Panc1 (cell line): Measurements from ENCODE around the gene PTPRO.

ENCODE experiments used
- CTCF ChIP-seq: fragments of 450-650 bp; IDR thresholded peaks from 2 replicates; pipeline ENCODE4 v1.5.1; 2017; ENCODE audit warnings: mild to moderate bottlenecking
- POLR2AphosphoS5 ChIP-seq: IDR thresholded peaks from 2 replicates; pipeline ENCODE4 v1.6.1; 2012; ENCODE audit warnings: mild to moderate bottlenecking, low read depth, low read length, moderate library complexity

- no peak for TF ChIP-seq POLR2AphosphoS5
- no peak for TF ChIP-seq CTCF
These were observed 217.7 kb downstream of the PTPRO start for GRCh38 chr12:15540005-15540404.
